HepG2 (cell line): ENCODE measurements around the gene F2RL3. TPM values are rescaled to one million over a fixed set of nuclear protein-coding genes. Genes with fewer than 3 reads are reported as not detected.
A peak's percentile ranks its signal among the peaks of the same experiment; 100 is the strongest.

Experiments
- ETV6 ChIP-seq: sonication (generic); formaldehyde crosslinking; conservative IDR thresholded peaks from 2 replicates; pipeline ENCODE4 v1.4.0; 2020; ENCODE audit warnings: missing genetic modification reagents
- HNRNPL ChIP-seq: fragments of 200-400 bp; formaldehyde crosslinking; IDR thresholded peaks from 2 replicates; pipeline ENCODE4 v1.6.1; 2017; ENCODE audit warnings: mild to moderate bottlenecking, low read depth, low read length
- KLF9 ChIP-seq: IDR thresholded peaks from 2 replicates; pipeline ENCODE4 v1.6.1; 2016; ENCODE audit warnings: low read depth
- KMT2A ChIP-seq: sonication (generic); formaldehyde crosslinking; IDR thresholded peaks from 2 replicates; pipeline ENCODE4 v1.4.0; 2020; ENCODE audit warnings: missing genetic modification reagents
- MTERF4 ChIP-seq: sonication (generic); formaldehyde crosslinking; IDR thresholded peaks from 2 replicates; pipeline ENCODE4 v1.8.0; 2023; ENCODE audit warnings: mild to moderate bottlenecking, missing genetic modification reagents
- MYPOP ChIP-seq: sonication (generic); formaldehyde crosslinking; IDR thresholded peaks from 2 replicates; pipeline ENCODE4 v1.8.1; 2023; ENCODE audit warnings: mild to moderate bottlenecking, moderate library complexity, missing genetic modification reagents
- ZFP91 ChIP-seq: sonication (generic); formaldehyde crosslinking; IDR thresholded peaks from 2 replicates; pipeline ENCODE4 v1.9.0; 2022; ENCODE audit warnings: missing genetic modification reagents, mild to moderate bottlenecking, borderline replicate concordance
- ZNF143 ChIP-seq: sonication (generic); formaldehyde crosslinking; IDR thresholded peaks from 2 replicates; pipeline ENCODE4 v1.4.0; 2020; ENCODE audit warnings: missing genetic modification reagents
- ZNF839 ChIP-seq: sonication (generic); formaldehyde crosslinking; IDR thresholded peaks from 2 replicates; pipeline ENCODE4 v1.4.0; 2020; ENCODE audit warnings: missing genetic modification reagents, mild to moderate bottlenecking, borderline replicate concordance
- polyA plus RNA-seq, 8 experiments: library from polyadenylated mRNA; depleted of rRNA in 3 of 8; stranded (reverse) in 7 of 8; unstranded in 1 of 8; fragments of >200 nt; fragmentation: Illumina TruSeq in 4 of 8; extraction: Trizol in 4 of 8; gene quantifications; 2 replicates each; pipeline versions ENCODE4 v1.2.1 to v1.2.3, GENCODE V29; 2011 to 2016; ENCODE audit warnings: low read depth in 4 of 8, missing spikeins in 1 of 8, mixed read lengths in 1 of 8; ENCODE audit not compliant: insufficient read depth in 1 of 8
- total RNA-seq, 5 experiments: library from RNA; depleted of rRNA; stranded (reverse); fragments of >200 nt; fragmentation: Illumina TruSeq; extraction: Trizol; gene quantifications; 2 replicates each; pipeline ENCODE4 v1.2.3, GENCODE V29; 2016; ENCODE audit warnings: low read depth in 1 of 5
- TF ChIP-seq, protein P1 (sequence below): sonication (generic); formaldehyde crosslinking; conservative IDR thresholded peaks from 2 replicates; pipeline ENCODE4 v1.5.0; 2020; ENCODE audit warnings: missing genetic modification reagents
- TF ChIP-seq, protein P2 (sequence below), 2 experiments: fragments of 450-650 bp in 1 of 2; sonication (generic) in 1 of 2; formaldehyde crosslinking in 1 of 2; IDR thresholded peaks; 2 replicates each; pipeline versions ENCODE4 v1.6.1 to v1.8.0; 2016 to 2022; ENCODE audit warnings: antibody characterized with exemption in 1 of 2, mild to moderate bottlenecking in 1 of 2, missing genetic modification reagents in 1 of 2

Gene F2RL3
- total and polyA plus RNA-seq, 2 of the 13 experiments (the other 11 are each of a cell fraction or from before 2014, with no cell fraction given): not detected

DNA sequence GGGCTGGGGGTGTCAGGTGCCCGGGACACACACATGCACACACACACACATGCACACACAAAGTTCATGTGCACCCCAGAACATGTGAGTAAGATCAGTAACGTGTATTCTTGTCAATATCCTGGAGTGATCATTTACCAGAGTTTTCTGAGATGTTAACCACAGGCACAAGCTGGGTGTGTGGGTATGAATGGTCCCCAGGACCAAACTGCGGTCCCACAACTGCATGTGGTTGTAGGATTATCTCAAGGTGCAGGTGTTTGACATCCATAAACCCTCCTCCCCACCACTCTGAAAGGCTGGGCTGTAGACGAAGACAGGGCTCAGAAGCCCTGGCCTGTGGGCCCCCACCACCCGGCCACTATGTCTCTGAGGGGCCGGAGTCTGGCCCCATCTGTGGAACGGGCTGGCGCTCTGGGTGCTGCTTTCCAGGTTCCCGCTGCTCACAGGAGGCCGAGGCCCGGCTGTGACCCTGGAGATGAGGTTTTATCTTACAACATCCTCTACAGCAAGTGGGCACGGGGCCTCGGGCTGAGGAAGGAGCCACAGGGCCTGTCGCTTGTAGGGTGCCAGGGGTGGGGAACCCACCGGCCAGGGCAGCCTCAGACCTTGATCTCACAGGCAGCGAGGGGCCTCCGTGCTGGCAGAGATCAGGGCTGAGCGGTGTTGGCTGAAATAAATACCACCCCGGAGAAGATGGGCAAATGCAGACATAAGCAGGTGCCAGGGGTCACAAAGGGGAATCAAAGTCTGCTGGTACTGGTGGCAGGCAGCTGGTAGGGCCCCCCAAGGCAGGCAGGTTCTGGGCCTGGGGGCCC, 4.3 kb downstream of the F2RL3 start (continued):
- TF ChIP-seq, protein P1, sequence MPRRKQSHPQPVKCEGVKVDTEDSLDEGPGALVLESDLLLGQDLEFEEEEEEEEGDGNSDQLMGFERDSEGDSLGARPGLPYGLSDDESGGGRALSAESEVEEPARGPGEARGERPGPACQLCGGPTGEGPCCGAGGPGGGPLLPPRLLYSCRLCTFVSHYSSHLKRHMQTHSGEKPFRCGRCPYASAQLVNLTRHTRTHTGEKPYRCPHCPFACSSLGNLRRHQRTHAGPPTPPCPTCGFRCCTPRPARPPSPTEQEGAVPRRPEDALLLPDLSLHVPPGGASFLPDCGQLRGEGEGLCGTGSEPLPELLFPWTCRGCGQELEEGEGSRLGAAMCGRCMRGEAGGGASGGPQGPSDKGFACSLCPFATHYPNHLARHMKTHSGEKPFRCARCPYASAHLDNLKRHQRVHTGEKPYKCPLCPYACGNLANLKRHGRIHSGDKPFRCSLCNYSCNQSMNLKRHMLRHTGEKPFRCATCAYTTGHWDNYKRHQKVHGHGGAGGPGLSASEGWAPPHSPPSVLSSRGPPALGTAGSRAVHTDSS: no peak
- no peak for TF ChIP-seq MYPOP (CRISPR knock-in tag)
- TF ChIP-seq ZFP91 (CRISPR knock-in tag): 0 out of 2 replicates have a peak, but pooled peaks have one; percentile 24
- no peak for TF ChIP-seq KMT2A (CRISPR knock-in tag)
- TF ChIP-seq ETV6 (CRISPR knock-in tag): no peak
- 0 out of 2 replicates have a peak, but pooled peaks have one; percentile 25 for TF ChIP-seq HNRNPL
- no peak for TF ChIP-seq ZNF143 (CRISPR knock-in tag)
- 0 out of 2 replicates have a peak, but pooled peaks have one; percentile 13 for TF ChIP-seq ZNF839 (CRISPR knock-in tag)
- 0 out of 2 replicates have a peak, but pooled peaks have one; percentile 11 for TF ChIP-seq MTERF4 (CRISPR knock-in tag)
- no peak for TF ChIP-seq KLF9 (CRISPR knock-in tag)
- TF ChIP-seq, protein P2, sequence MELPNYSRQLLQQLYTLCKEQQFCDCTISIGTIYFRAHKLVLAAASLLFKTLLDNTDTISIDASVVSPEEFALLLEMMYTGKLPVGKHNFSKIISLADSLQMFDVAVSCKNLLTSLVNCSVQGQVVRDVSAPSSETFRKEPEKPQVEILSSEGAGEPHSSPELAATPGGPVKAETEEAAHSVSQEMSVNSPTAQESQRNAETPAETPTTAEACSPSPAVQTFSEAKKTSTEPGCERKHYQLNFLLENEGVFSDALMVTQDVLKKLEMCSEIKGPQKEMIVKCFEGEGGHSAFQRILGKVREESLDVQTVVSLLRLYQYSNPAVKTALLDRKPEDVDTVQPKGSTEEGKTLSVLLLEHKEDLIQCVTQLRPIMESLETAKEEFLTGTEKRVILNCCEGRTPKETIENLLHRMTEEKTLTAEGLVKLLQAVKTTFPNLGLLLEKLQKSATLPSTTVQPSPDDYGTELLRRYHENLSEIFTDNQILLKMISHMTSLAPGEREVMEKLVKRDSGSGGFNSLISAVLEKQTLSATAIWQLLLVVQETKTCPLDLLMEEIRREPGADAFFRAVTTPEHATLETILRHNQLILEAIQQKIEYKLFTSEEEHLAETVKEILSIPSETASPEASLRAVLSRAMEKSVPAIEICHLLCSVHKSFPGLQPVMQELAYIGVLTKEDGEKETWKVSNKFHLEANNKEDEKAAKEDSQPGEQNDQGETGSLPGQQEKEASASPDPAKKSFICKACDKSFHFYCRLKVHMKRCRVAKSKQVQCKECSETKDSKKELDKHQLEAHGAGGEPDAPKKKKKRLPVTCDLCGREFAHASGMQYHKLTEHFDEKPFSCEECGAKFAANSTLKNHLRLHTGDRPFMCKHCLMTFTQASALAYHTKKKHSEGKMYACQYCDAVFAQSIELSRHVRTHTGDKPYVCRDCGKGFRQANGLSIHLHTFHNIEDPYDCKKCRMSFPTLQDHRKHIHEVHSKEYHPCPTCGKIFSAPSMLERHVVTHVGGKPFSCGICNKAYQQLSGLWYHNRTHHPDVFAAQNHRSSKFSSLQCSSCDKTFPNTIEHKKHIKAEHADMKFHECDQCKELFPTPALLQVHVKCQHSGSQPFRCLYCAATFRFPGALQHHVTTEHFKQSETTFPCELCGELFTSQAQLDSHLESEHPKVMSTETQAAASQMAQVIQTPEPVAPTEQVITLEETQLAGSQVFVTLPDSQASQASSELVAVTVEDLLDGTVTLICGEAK (IDR thresholded peaks at IDR 0.05): no peak
- TF ChIP-seq, protein P2 (CRISPR knock-in tag; IDR thresholded peaks at IDR 0.05): no peak
- TF ChIP-seq, all 625 proteins: peak for 10
